Fibroblast of lung (primary cell): Measurements from ENCODE around the gene NEDD4L. TPM values are rescaled to one million over a fixed set of nuclear protein-coding genes. Genes with fewer than 3 reads are reported as not detected.
"Not testable (repeated sequence)": the region's sequence is repeated elsewhere in the genome, so short reads cannot be mapped to it uniquely, and the experiment has no call there.

Experiments used
- DNase-seq, 2 donors: peaks; one replicate each; pipeline versions ENCODE4 v3.0.0 to v3.0.0-alpha.2; 2010; ENCODE audit warnings: low read depth in 2 of 2
- H2AFZ ChIP-seq: 2 replicates; pipeline ENCODE4 v1.5.1; 2012; ENCODE audit warnings: low read length, control low read depth, inconsistent platforms
- H3K27ac ChIP-seq: 2 replicates; pipeline ENCODE4 v1.5.1; 2011; ENCODE audit warnings: low read length, control low read depth; ENCODE audit not compliant: insufficient read depth
- H3K27me3 ChIP-seq: 2 replicates; pipeline ENCODE4 v1.5.1; 2011; ENCODE audit warnings: mild to moderate bottlenecking, low read length; ENCODE audit not compliant: control insufficient read depth, insufficient read depth
- H3K36me3 ChIP-seq: 2 replicates; pipeline ENCODE4 v1.5.1; 2011; ENCODE audit warnings: low read length; ENCODE audit not compliant: control insufficient read depth, insufficient read depth
- H3K4me1 ChIP-seq: 2 replicates; pipeline ENCODE4 v1.5.1; 2011; ENCODE audit warnings: low read length; ENCODE audit not compliant: control insufficient read depth, insufficient read depth; ENCODE audit errors: extremely low read depth
- H3K4me2 ChIP-seq: 2 replicates; pipeline ENCODE4 v1.5.1; 2011; ENCODE audit warnings: low read length, control low read depth; ENCODE audit not compliant: insufficient read depth; ENCODE audit errors: extremely low read depth
- H3K4me3 ChIP-seq, 4 experiments: fragments of 200-600 bp in 1 of 4; sonication (generic) in 1 of 4; replicated peaks in 1 of 4; 2 replicates each; pipeline ENCODE4 v1.5.1; 2011 to 2016; ENCODE audit warnings: low read length in 4 of 4, low read depth in 3 of 4, mild to moderate bottlenecking in 3 of 4, control low read depth in 2 of 4, inconsistent platforms in 1 of 4, mixed read lengths in 1 of 4; ENCODE audit not compliant: insufficient read depth in 1 of 4; ENCODE audit errors: control extremely low read depth in 1 of 4
- H3K79me2 ChIP-seq: 2 replicates; pipeline ENCODE4 v1.5.1; 2012; ENCODE audit warnings: mild to moderate bottlenecking, low read length, inconsistent platforms; ENCODE audit not compliant: control insufficient read depth, insufficient read depth
- H3K9ac ChIP-seq: 2 replicates; pipeline ENCODE4 v1.5.1; 2011; ENCODE audit warnings: mild to moderate bottlenecking, low read length, control low read depth; ENCODE audit not compliant: insufficient read depth
- H3K9me3 ChIP-seq: 2 replicates; pipeline ENCODE4 v1.5.1; 2012; ENCODE audit warnings: low read depth, low read length; ENCODE audit not compliant: control insufficient read depth, insufficient read depth
- H4K20me1 ChIP-seq: 2 replicates; pipeline ENCODE4 v1.5.1; 2011; ENCODE audit warnings: low read length; ENCODE audit not compliant: control insufficient read depth, insufficient read depth; ENCODE audit errors: extremely low read depth
- EZH2 ChIP-seq: IDR thresholded peaks from 2 replicates; pipeline ENCODE4 v1.5.1; 2012; ENCODE audit warnings: low read length, control low read depth, mild to moderate bottlenecking; ENCODE audit errors: missing control alignments
- polyA plus RNA-seq, 2 donors: library from polyadenylated mRNA; depleted of rRNA in 1 of 2; stranded (reverse) in 1 of 2; unstranded in 1 of 2; fragments of >200 nt; gene quantifications; 2 replicates each; pipeline ENCODE4 v1.2.1, GENCODE V29; 2011 to 2012; ENCODE audit warnings: missing spikeins in 1 of 2
- total RNA-seq: library from RNA; depleted of rRNA; stranded (reverse); fragments of >200 nt; gene quantifications from 2 replicates; pipeline ENCODE4 v1.2.1, GENCODE V29; 2014
- TF ChIP-seq, protein P1 (sequence below), 2 donors: IDR thresholded peaks in 1 of 2; conservative IDR thresholded peaks in 1 of 2; 1 replicate in 1 of 2; 2 replicates in 1 of 2; pipeline ENCODE4 v1.5.1; 2011 to 2012; ENCODE audit warnings: low read length in 2 of 2, control low read depth in 1 of 2, inconsistent platforms in 1 of 2, low read depth in 1 of 2, mild to moderate bottlenecking in 1 of 2

Gene NEDD4L
- total and polyA plus RNA-seq, 2 donors (not counting 1 experiment from before 2014, with no cell fraction given) = 5.5 to 18.7 TPM

DNA sequence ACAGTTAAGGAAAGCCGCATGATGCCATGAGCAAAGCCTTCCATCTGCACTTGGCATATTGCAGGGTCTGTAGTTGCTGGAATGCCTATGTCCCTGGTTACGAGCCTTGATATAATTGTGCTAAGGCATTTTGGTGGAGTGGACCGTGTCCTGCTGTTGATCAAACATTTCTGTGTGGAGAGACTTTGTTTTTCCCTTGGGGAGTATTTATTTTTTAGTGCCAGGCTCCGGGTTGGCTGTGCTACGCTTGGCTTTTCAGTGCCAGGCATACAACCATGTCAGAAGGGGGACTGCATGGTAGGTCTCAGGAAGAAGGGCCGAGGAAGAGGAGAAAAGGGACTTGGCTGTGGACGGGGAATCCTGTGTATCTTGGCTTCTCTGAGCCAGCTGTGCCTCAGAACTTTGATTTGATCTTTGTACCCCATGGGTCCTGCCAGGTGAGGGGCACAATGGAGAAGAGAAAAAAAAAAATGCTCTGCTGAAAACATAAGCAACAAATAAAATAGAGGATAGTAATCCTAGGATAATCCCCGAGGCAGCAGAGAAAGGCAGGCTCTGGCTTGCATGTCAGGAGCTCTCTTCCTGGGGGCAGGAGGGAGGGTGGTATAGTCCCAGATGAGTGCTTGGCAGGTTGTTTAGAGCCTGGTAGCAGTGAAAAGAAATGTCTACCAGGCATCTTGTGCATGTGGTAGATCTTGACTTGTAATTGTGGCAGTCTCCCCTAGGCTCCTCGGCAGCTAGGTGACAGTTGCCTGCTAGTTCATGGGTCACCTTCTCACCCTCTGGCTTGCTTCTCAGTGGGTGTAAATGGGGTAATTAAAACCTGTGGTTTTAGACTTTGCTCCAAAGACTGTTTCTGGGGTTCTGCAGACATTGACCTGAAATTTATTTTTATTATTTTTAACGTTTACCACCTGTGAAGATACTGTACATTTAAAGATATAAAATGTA, 233.0 kb downstream of the NEDD4L start:
- Histone ChIP-seq H3K27me3 (no peaks in the 10 kb centered on the region), H3K4me1 (no peaks in the 10 kb centered on the region), H3K4me2 (no peak overlapping the region), H4K20me1 (no peaks in the 10 kb centered on the region), H3K79me2 (no peaks in the 10 kb centered on the region), H3K9me3 (no peaks in the 10 kb centered on the region), H2AFZ (no peak overlapping the region), H3K9ac (no peak overlapping the region), H3K4me3 (no peak overlapping the region), H3K27ac (no peak overlapping the region), H3K36me3 (no peaks in the 10 kb centered on the region)
- no peak for DNase-seq
- TF ChIP-seq, protein P1, sequence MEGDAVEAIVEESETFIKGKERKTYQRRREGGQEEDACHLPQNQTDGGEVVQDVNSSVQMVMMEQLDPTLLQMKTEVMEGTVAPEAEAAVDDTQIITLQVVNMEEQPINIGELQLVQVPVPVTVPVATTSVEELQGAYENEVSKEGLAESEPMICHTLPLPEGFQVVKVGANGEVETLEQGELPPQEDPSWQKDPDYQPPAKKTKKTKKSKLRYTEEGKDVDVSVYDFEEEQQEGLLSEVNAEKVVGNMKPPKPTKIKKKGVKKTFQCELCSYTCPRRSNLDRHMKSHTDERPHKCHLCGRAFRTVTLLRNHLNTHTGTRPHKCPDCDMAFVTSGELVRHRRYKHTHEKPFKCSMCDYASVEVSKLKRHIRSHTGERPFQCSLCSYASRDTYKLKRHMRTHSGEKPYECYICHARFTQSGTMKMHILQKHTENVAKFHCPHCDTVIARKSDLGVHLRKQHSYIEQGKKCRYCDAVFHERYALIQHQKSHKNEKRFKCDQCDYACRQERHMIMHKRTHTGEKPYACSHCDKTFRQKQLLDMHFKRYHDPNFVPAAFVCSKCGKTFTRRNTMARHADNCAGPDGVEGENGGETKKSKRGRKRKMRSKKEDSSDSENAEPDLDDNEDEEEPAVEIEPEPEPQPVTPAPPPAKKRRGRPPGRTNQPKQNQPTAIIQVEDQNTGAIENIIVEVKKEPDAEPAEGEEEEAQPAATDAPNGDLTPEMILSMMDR (conservative IDR thresholded peaks at IDR 0.05 in 1 of 2, IDR thresholded peaks at IDR 0.05 in 1 of 2; ENCODE audit: low read depth in 1 of 2, low read length in 2 of 2) = no peak

DNA sequence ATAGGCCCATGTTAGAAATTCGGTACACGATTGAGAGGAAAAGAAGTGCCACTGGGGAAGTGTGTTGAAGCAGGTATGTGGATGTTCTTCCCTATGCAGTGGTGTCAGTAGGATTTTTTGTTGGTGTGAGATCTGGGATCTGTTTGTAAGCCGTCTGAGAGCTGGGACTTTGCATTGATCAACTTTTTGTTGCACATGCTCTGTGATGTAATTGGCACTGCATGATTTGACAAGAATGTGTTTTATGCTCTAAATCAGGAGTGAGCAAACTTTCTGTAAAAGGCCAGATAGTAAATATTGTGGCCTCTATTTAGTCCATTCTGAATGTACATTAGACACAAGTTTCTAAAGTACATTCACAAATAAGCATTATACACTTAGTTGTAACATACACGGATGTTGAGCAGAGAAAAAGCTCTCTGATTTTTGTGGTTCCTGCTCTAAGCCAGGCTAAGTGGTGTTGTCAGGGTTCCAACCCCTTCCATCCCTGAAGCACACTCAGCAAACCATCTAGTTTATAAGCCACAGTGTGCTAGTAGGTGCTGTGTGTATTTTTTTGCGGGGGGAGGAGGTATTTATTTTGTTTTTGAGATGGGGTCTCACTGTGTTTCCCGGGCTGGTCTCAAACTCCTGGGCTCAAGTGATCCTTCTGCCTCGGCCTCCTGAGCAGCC, 235.6 kb downstream of the NEDD4L start:
- H4K20me1 ChIP-seq = no peaks in the 10 kb centered on the region
- no peak overlapping the region for H3K4me2 ChIP-seq

DNA sequence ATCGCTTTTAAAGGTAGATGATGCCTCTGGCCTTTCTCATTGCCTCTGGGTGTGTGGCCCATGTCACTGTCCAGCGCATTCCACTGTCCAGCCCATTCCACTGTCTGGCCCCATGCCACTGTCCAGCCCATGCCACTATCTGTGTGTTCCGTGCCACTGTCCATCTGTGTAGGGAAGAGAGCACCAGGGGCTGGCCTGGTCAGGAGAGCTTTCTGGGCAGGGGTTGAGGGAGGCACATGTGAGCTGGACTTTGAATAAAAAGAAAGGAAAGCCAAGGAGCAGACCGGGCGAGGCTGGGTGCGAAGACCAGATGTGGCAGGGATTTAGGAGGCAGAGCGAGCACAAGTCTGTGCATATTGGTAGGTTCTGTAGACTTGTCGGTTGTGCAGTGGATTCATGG, 236.2 kb downstream of the NEDD4L start:
- Histone ChIP-seq H3K79me2 (no peaks in the 10 kb centered on the region), H2AFZ (no peak overlapping the region), H3K9ac (no peak overlapping the region), H3K27ac (no peak overlapping the region), H4K20me1 (no peaks in the 10 kb centered on the region), H3K4me2 (no peak overlapping the region), H3K27me3 (no peaks in the 10 kb centered on the region), H3K9me3 (no peaks in the 10 kb centered on the region), H3K4me3 (no peak overlapping the region), H3K36me3 (no peaks in the 10 kb centered on the region), H3K4me1 (no peaks in the 10 kb centered on the region)
- no peak for DNase-seq
- no peak for TF ChIP-seq EZH2
- TF ChIP-seq, protein P1 (conservative IDR thresholded peaks at IDR 0.05 in 1 of 2, IDR thresholded peaks at IDR 0.05 in 1 of 2; ENCODE audit: low read depth in 1 of 2, low read length in 2 of 2) = no peak

More for the DNA sequence above, 235.6 kb downstream of the NEDD4L start:
- H3K9me3 ChIP-seq = no peaks in the 10 kb centered on the region
- no peaks in the 10 kb centered on the region for H3K4me1 ChIP-seq
- TF ChIP-seq, protein P1 (conservative IDR thresholded peaks at IDR 0.05 in 1 of 2, IDR thresholded peaks at IDR 0.05 in 1 of 2; ENCODE audit: low read depth in 1 of 2, low read length in 2 of 2) = no peak
- TF ChIP-seq EZH2 = no peak
- H3K9ac ChIP-seq = no peak overlapping the region
- no peaks in the 10 kb centered on the region for H3K36me3 ChIP-seq
- no peak overlapping the region for H2AFZ ChIP-seq
- no peak overlapping the region for H3K27ac ChIP-seq
- DNase-seq = no peak
- no peak overlapping the region for H3K4me3 ChIP-seq
- H3K79me2 ChIP-seq = no peaks in the 10 kb centered on the region
- no peaks in the 10 kb centered on the region for H3K27me3 ChIP-seq

DNA sequence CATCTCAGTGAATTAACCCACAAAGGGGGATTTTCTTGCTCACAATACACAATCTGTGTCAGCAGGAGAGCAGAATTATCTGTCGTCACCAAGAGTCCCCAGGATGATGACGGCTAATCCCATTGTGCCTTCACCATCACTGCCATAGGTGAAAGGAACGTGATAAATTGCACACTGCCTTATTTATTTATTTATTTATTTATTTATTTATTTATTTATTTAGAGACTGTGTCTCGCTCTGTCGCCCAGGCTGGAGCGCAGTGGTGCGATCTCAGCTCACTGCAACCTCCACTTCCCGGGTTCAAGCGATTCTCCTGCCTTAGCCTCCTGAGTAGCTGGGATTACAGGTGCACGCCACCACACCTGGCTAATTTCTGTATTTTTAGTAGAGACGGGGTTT, 238.8 kb downstream of the NEDD4L start:
- H2AFZ ChIP-seq, H3K4me2 ChIP-seq, DNase-seq, H3K79me2 ChIP-seq, H3K27me3 ChIP-seq, H3K27ac ChIP-seq, H4K20me1 ChIP-seq, H3K4me3 ChIP-seq, H3K4me1 ChIP-seq, H3K36me3 ChIP-seq, H3K9me3 ChIP-seq, H3K9ac ChIP-seq: not testable (repeated sequence)
